Liver (tissue), 3 donors: ENCODE results near the gene ITPA.

ENCODE experiments used
- EGR1 ChIP-seq, 2 donors: IDR thresholded peaks; 2 replicates each; pipeline ENCODE4 v1.6.1; 2016 to 2018; ENCODE audit warnings: antibody characterized with exemption in 2 of 2, low read depth in 2 of 2
- HNF4G ChIP-seq: IDR thresholded peaks from 2 replicates; pipeline ENCODE4 v1.6.1; 2016; ENCODE audit warnings: antibody characterized with exemption
- TAF1 ChIP-seq: conservative IDR thresholded peaks from 2 replicates; pipeline ENCODE4 v1.6.1; 2016; ENCODE audit warnings: antibody characterized with exemption, mild to moderate bottlenecking
- TF ChIP-seq, protein P1 (sequence below): fragments of 150-350 bp; IDR thresholded peaks from 2 replicates; pipeline ENCODE4 v1.5.1; 2017; ENCODE audit warnings: improper control_type of control experiment, low read depth, low read length; ENCODE audit not compliant: missing input control
- donor health status: healthy.
- donor health status: healthy.

DNA sequence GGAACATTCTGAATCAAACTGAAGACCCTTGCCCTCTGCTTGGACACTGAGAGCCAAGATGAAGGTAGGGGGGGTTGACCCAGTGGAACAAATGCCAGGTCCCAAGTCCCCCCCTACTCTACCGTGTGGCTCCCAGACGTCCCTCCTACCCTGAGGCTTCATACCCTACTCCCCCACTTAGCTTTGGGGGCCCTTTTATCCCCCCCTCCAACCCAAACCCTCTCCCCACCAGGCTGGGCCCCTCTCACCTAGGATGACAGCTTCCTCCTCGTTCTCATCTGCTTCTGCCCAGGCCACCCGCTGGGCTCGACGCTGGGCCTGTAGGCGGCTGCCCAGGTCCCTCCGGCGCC lies 6.4 kb upstream of the ITPA start:
- TF ChIP-seq, protein P1, sequence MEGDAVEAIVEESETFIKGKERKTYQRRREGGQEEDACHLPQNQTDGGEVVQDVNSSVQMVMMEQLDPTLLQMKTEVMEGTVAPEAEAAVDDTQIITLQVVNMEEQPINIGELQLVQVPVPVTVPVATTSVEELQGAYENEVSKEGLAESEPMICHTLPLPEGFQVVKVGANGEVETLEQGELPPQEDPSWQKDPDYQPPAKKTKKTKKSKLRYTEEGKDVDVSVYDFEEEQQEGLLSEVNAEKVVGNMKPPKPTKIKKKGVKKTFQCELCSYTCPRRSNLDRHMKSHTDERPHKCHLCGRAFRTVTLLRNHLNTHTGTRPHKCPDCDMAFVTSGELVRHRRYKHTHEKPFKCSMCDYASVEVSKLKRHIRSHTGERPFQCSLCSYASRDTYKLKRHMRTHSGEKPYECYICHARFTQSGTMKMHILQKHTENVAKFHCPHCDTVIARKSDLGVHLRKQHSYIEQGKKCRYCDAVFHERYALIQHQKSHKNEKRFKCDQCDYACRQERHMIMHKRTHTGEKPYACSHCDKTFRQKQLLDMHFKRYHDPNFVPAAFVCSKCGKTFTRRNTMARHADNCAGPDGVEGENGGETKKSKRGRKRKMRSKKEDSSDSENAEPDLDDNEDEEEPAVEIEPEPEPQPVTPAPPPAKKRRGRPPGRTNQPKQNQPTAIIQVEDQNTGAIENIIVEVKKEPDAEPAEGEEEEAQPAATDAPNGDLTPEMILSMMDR = no peak
- TF ChIP-seq TAF1 = no peak
- TF ChIP-seq EGR1 (IDR thresholded peaks at IDR 0.05; ENCODE audit: low read depth in 2 of 2) = no peak
- no peak for TF ChIP-seq HNF4G
